A549 (cell line): Measurements from ENCODE around the gene RIMBP2. TPM values are rescaled to one million over a fixed set of nuclear protein-coding genes. Genes with fewer than 3 reads are reported as not detected.

Experiments
- ATAC-seq, 2 experiments: fragments of 200-7000 bp in 1 of 2; fragments of >200 bp in 1 of 2; cut with Nextera tagmentation in 1 of 2; cut with Tn5 transposase in 1 of 2; 3 replicates each; pipeline versions ENCODE4 v1.8.0 to v1.9.1; 2018 to 2020; ENCODE audit warnings: mild to moderate bottlenecking in 1 of 2, moderate library complexity in 1 of 2
- CTCF ChIA-PET: fragments of 300-600 bp; sonication (Branson Sonifier 250); formaldehyde crosslinking; extraction: SDS; loops from one replicate; lab custom pipeline; 2021; ENCODE audit warnings: antibody characterized with exemption, inconsistent platforms; lab: Yijun Ruan, JAX
- POLR2A ChIA-PET: fragments of 350-600 bp; formaldehyde crosslinking; extraction: SDS; loops from one replicate; lab custom pipeline; 2021; ENCODE audit warnings: antibody characterized with exemption, inconsistent platforms; lab: Yijun Ruan, JAX
- DNase-seq, 2 experiments: peaks; one replicate each; pipeline versions ENCODE4 v3.0.0 to v3.0.0-alpha.2; 2011 to 2016; ENCODE audit warnings: low read depth in 1 of 2, low spot score in 1 of 2
- FAIRE-seq: peaks from 2 replicates; lab custom pipeline; 2011; peaks lifted over from hg19 to GRCh38; lab: Jason Lieb, UNC
- H3K27ac ChIP-seq, 2 experiments: fragments of >200 bp; sonication (Bioruptor Twin); formaldehyde crosslinking; 3 replicates each; pipeline ENCODE4 v1.5.1; 2016 to 2017
- H3K4me1 ChIP-seq: fragments of >200 bp; sonication (Bioruptor Twin); formaldehyde crosslinking; 3 replicates; pipeline ENCODE4 v1.6.1; 2016
- H3K4me2 ChIP-seq: fragments of >200 bp; sonication (Bioruptor Twin); formaldehyde crosslinking; 3 replicates; pipeline ENCODE4 v1.6.1; 2016
- H3K4me3 ChIP-seq: fragments of >200 bp; sonication (Bioruptor Twin); formaldehyde crosslinking; 3 replicates; pipeline ENCODE4 v1.5.1; 2016
- H3K9me3 ChIP-seq: fragments of >200 bp; sonication (Bioruptor Twin); formaldehyde crosslinking; 3 replicates; pipeline ENCODE4 v1.6.1; 2016
- CBX2 ChIP-seq: fragments of 200-600 bp; sonication (generic); IDR thresholded peaks from 2 replicates; pipeline ENCODE4 v1.6.1; 2016; ENCODE audit warnings: low read depth, mild to moderate bottlenecking, borderline replicate concordance
- CHD4 ChIP-seq: fragments of 200-600 bp; sonication (generic); IDR thresholded peaks from 2 replicates; pipeline ENCODE4 v1.6.1; 2016; ENCODE audit warnings: antibody characterized with exemption, mild to moderate bottlenecking, borderline replicate concordance
- CTCF ChIP-seq: fragments of >200 bp; sonication (Bioruptor Twin); formaldehyde crosslinking; IDR thresholded peaks from 3 replicates; pipeline ENCODE4 v1.5.1; 2016
- ELK1 ChIP-seq: fragments of 150-350 bp; IDR thresholded peaks from 2 replicates; pipeline ENCODE4 v1.6.1; 2014; ENCODE audit warnings: low read depth, mild to moderate bottlenecking, low read length
- ESRRA ChIP-seq: fragments of 150-350 bp; IDR thresholded peaks from 2 replicates; pipeline ENCODE4 v1.6.1; 2014; ENCODE audit warnings: mild to moderate bottlenecking, low read length, borderline replicate concordance
- FOSL2 ChIP-seq, 2 experiments: fragments of 450-650 bp in 1 of 2; fragments of >200 bp in 1 of 2; sonication (Bioruptor Twin) in 1 of 2; formaldehyde crosslinking; IDR thresholded peaks; 2 replicates each; pipeline versions ENCODE4 v1.5.0 to v1.6.1; 2016 to 2020; ENCODE audit warnings: mild to moderate bottlenecking in 1 of 2, moderate library complexity in 1 of 2
- GATA3 ChIP-seq: IDR thresholded peaks from 2 replicates; pipeline ENCODE4 v1.6.1; 2012; ENCODE audit warnings: borderline replicate concordance
- HDAC2 ChIP-seq: fragments of 200-600 bp; sonication (generic); IDR thresholded peaks from 2 replicates; pipeline ENCODE4 v1.6.1; 2016
- HES2 ChIP-seq: fragments of >200 bp; sonication (Bioruptor Twin); formaldehyde crosslinking; IDR thresholded peaks from 2 replicates; pipeline ENCODE4 v1.6.1; 2016
- KDM1A ChIP-seq: fragments of 200-600 bp; sonication (generic); IDR thresholded peaks from 2 replicates; pipeline ENCODE4 v1.6.1; 2016; ENCODE audit warnings: low read depth, mild to moderate bottlenecking
- MAZ ChIP-seq: fragments of 150-350 bp; IDR thresholded peaks from 2 replicates; pipeline ENCODE4 v1.6.1; 2014; ENCODE audit warnings: antibody characterized with exemption, low read depth, low read length, borderline replicate concordance
- MYC ChIP-seq: IDR thresholded peaks from 2 replicates; pipeline ENCODE4 v1.6.1; 2012; ENCODE audit warnings: mild to moderate bottlenecking, inconsistent platforms, low read length, improper control_type of control experiment, borderline replicate concordance
- NFE2L2 ChIP-seq: fragments of 150-350 bp; conservative IDR thresholded peaks from 2 replicates; pipeline ENCODE4 v1.6.1; 2014; ENCODE audit warnings: low read length
- POLR2A ChIP-seq: IDR thresholded peaks from 2 replicates; pipeline ENCODE4 v1.6.1; 2012; ENCODE audit warnings: mild to moderate bottlenecking, low read length
- POLR2AphosphoS2 ChIP-seq: conservative IDR thresholded peaks from 2 replicates; pipeline ENCODE4 v1.6.1; 2012; ENCODE audit warnings: low read length, improper control_type of control experiment, inconsistent platforms
- RCOR1 ChIP-seq: fragments of 150-350 bp; IDR thresholded peaks from 2 replicates; pipeline ENCODE4 v1.6.1; 2014; ENCODE audit warnings: antibody characterized with exemption, low read length, low read depth
- RNF2 ChIP-seq: fragments of 200-600 bp; sonication (generic); IDR thresholded peaks from 2 replicates; pipeline ENCODE4 v1.6.1; 2016; ENCODE audit warnings: low read depth, mild to moderate bottlenecking, antibody characterized with exemption, moderate library complexity, borderline replicate concordance
- SMC3 ChIP-seq: fragments of >200 bp; sonication (Bioruptor Twin); formaldehyde crosslinking; IDR thresholded peaks from 3 replicates; pipeline ENCODE4 v1.6.1; 2018; ENCODE audit warnings: inconsistent platforms
- TP53 ChIP-seq: fragments of 250-450 bp; sonication (Bioruptor Pico); IDR thresholded peaks from 2 replicates; pipeline ENCODE4 v1.5.0; 2021; ENCODE audit warnings: mild to moderate bottlenecking, moderate library complexity
- USF2 ChIP-seq: fragments of 450-650 bp; IDR thresholded peaks from 2 replicates; pipeline ENCODE4 v1.6.1; 2014; ENCODE audit warnings: antibody characterized with exemption
- WGBS: methylation state at CpG from one replicate; pipeline ENCODE4 v1.1.6; 2017; ENCODE audit errors: missing lambda C conversion rate; 5-methylcytosine and 5-hydroxymethylcytosine counted together
- polyA plus RNA-seq, 4 experiments: library from polyadenylated mRNA; depleted of rRNA in 3 of 4; stranded (reverse); fragments of >200 nt; fragmentation: RNase III in 1 of 4; extraction: RNeasy Plus Mini Kit Qiagen cat#74134 plus additional on column Dnase treatment in 1 of 4; gene quantifications; 2 replicates in 3 of 4; 3 replicates in 1 of 4; pipeline ENCODE4 v1.2.3, GENCODE V29; 2011 to 2017
- TF ChIP-seq, protein P1 (sequence below): fragments of 250-450 bp; sonication (Bioruptor Pico); IDR thresholded peaks from 2 replicates; pipeline ENCODE4 v1.5.0; 2020; ENCODE audit warnings: low read depth, mild to moderate bottlenecking, moderate library complexity
- TF ChIP-seq, protein P2 (sequence below): fragments of >200 bp; sonication (Bioruptor Twin); formaldehyde crosslinking; IDR thresholded peaks from 3 replicates; pipeline ENCODE4 v1.6.1; 2016
- TF ChIP-seq, protein P3 (sequence below): fragments of 200-600 bp; sonication (generic); IDR thresholded peaks from 2 replicates; pipeline ENCODE4 v1.6.1; 2016; ENCODE audit warnings: antibody characterized with exemption, mild to moderate bottlenecking, moderate library complexity

The RIMBP2 gene
- polyA plus RNA-seq, 2 of the 4 experiments (the other 2 are of a cell fraction), result not detected

DNA sequence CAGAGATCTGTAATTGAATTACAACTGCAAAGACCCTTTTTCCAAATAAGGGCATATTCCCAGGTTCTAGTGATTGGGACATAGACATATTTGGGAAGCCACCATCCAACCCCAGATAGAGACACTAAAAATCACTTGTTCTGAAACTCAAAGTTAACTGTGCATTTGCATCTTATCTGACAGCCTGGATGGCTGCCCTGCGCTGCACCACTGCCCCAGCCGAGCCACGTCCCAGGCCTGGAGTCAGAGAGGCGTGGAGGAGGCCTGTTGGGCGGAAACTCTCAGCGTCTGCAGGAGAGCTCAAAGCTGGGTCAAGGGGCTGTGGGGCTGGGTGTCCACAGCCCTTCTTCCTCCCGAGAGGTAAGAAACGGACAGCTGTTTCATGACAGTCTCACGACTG lies 124.4 kb downstream of the RIMBP2 start:
- Histone ChIP-seq H3K9me3 (no peaks in the 10 kb centered on the region), H3K4me3 (no peak overlapping the region)
- no peak for FAIRE-seq
- no peak for TF ChIP-seq GATA3
- TF ChIP-seq HDAC2, result no peak
- no peak for TF ChIP-seq NFE2L2
- TF ChIP-seq, protein P1, sequence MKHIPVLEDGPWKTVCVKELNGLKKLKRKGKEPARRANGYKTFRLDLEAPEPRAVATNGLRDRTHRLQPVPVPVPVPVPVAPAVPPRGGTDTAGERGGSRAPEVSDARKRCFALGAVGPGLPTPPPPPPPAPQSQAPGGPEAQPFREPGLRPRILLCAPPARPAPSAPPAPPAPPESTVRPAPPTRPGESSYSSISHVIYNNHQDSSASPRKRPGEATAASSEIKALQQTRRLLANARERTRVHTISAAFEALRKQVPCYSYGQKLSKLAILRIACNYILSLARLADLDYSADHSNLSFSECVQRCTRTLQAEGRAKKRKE (CRISPR knock-in tag), result no peak
- TF ChIP-seq KDM1A, result no peak
- TF ChIP-seq TP53 (CRISPR knock-in tag), result no peak
- no peak for TF ChIP-seq HES2
- TF ChIP-seq MAZ, result no peak
- TF ChIP-seq POLR2A, result no peak
- no peak for TF ChIP-seq CTCF
- no peak for TF ChIP-seq FOSL2 (IDR thresholded peaks at IDR 0.05)
- TF ChIP-seq FOSL2 (CRISPR knock-in tag; IDR thresholded peaks at IDR 0.05), result no peak
- TF ChIP-seq, all 56 proteins: peak for 0
- no peak overlapping the region for H3K27ac ChIP-seq
- ATAC-seq (no peak; a peak in 1 of 6 replicates), DNase-seq (no peak)
- 17% methylated on average over 2 of the region's 9 CpGs for WGBS
- ChIA-PET CTCF (no interaction called here), POLR2A (no interaction called here)
- H3K4me1 ChIP-seq, result no peaks in the 10 kb centered on the region
- no peak overlapping the region for H3K4me2 ChIP-seq

GRCh38 chr12:130590685-130591084 lies 125.4 kb downstream of the RIMBP2 start:
- ChIA-PET CTCF (no interaction called here), POLR2A (no interaction called here)
- no peaks in the 10 kb centered on the region for H3K4me1 ChIP-seq

More at GRCh38 chr12:130590685-130591084, 125.4 kb downstream of the RIMBP2 start:
- Histone ChIP-seq H3K4me2 (no peak overlapping the region), H3K9me3 (no peaks in the 10 kb centered on the region), H3K4me3 (no peak overlapping the region), H3K27ac (no peak overlapping the region)
- 25% methylated on average over 12 of the region's 12 CpGs for WGBS
- FAIRE-seq (no peak), DNase-seq (no peak), ATAC-seq (no peak)
- TF ChIP-seq ESRRA (no peak), SMC3 (no peak), MYC (no peak), ELK1 (no peak), RNF2 (no peak), HDAC2 (no peak), RCOR1 (no peak), USF2 (no peak), CHD4 (no peak), FOSL2 (IDR thresholded peaks at IDR 0.05) (no peak), FOSL2 (CRISPR knock-in tag; IDR thresholded peaks at IDR 0.05) (no peak), POLR2AphosphoS2 (no peak), CBX2 (no peak)
- TF ChIP-seq, protein P2, sequence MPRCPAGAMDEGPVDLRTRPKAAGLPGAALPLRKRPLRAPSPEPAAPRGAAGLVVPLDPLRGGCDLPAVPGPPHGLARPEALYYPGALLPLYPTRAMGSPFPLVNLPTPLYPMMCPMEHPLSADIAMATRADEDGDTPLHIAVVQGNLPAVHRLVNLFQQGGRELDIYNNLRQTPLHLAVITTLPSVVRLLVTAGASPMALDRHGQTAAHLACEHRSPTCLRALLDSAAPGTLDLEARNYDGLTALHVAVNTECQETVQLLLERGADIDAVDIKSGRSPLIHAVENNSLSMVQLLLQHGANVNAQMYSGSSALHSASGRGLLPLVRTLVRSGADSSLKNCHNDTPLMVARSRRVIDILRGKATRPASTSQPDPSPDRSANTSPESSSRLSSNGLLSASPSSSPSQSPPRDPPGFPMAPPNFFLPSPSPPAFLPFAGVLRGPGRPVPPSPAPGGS, result no peak
- TF ChIP-seq, protein P3, sequence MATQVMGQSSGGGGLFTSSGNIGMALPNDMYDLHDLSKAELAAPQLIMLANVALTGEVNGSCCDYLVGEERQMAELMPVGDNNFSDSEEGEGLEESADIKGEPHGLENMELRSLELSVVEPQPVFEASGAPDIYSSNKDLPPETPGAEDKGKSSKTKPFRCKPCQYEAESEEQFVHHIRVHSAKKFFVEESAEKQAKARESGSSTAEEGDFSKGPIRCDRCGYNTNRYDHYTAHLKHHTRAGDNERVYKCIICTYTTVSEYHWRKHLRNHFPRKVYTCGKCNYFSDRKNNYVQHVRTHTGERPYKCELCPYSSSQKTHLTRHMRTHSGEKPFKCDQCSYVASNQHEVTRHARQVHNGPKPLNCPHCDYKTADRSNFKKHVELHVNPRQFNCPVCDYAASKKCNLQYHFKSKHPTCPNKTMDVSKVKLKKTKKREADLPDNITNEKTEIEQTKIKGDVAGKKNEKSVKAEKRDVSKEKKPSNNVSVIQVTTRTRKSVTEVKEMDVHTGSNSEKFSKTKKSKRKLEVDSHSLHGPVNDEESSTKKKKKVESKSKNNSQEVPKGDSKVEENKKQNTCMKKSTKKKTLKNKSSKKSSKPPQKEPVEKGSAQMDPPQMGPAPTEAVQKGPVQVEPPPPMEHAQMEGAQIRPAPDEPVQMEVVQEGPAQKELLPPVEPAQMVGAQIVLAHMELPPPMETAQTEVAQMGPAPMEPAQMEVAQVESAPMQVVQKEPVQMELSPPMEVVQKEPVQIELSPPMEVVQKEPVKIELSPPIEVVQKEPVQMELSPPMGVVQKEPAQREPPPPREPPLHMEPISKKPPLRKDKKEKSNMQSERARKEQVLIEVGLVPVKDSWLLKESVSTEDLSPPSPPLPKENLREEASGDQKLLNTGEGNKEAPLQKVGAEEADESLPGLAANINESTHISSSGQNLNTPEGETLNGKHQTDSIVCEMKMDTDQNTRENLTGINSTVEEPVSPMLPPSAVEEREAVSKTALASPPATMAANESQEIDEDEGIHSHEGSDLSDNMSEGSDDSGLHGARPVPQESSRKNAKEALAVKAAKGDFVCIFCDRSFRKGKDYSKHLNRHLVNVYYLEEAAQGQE, result no peak
